Stomach (tissue), 19 donors: ENCODE results near the gene WDR1. TPM values are rescaled to one million over a fixed set of nuclear protein-coding genes. Genes with fewer than 3 reads are reported as not detected.
A peak's percentile ranks its signal among the peaks of the same experiment; 100 is the strongest.

Source experiments
- DNase-seq, 2 donors: peaks; one replicate each; pipeline versions ENCODE4 v3.0.0 to v3.0.0-alpha.2; 2013 to 2019
- H3K27ac ChIP-seq, 5 donors: fragments of 200-600 bp in 4 of 5; sonication (generic) in 4 of 5; one replicate each; pipeline ENCODE4 v1.5.1; 2013 to 2019; ENCODE audit warnings: mild to moderate bottlenecking in 1 of 5, moderate library complexity in 1 of 5
- H3K27me3 ChIP-seq, 3 donors: fragments of 200-600 bp; sonication (generic); one replicate each; pipeline ENCODE4 v1.5.1; 2017 to 2019; ENCODE audit warnings: mixed run types in 1 of 3
- H3K36me3 ChIP-seq, 4 donors: fragments of 200-600 bp; sonication (generic); 1 replicate in 3 of 4; 2 replicates in 1 of 4; pipeline ENCODE4 v1.5.1; 2016 to 2019
- H3K4me1 ChIP-seq, 4 donors: fragments of 200-600 bp; sonication (generic); one replicate each; pipeline ENCODE4 v1.5.1; 2016 to 2019
- H3K4me3 ChIP-seq, 4 donors: fragments of 200-600 bp; sonication (generic) in 3 of 4; one replicate each; pipeline ENCODE4 v1.5.1; 2016 to 2019; ENCODE audit warnings: mild to moderate bottlenecking in 1 of 4
- H3K9me3 ChIP-seq, 4 donors: fragments of 200-600 bp; sonication (generic); one replicate each; pipeline ENCODE4 v1.5.1; 2016 to 2019
- CTCF ChIP-seq, 7 experiments: fragments of 450-650 bp in 4 of 7; fragments of 200-600 bp in 3 of 7; sonication (generic) in 3 of 7; IDR thresholded peaks; one replicate each; pipeline ENCODE4 v1.5.1; 2016 to 2019; ENCODE audit warnings: antibody characterized with exemption in 7 of 7, control low read depth in 2 of 7, mild to moderate bottlenecking in 1 of 7
- EP300 ChIP-seq: sonication (generic); formaldehyde crosslinking; IDR thresholded peaks from one replicate; pipeline ENCODE4 v1.6.1; 2017; ENCODE audit warnings: antibody characterized with exemption
- POLR2A ChIP-seq, 4 donors: fragments of 450-650 bp; IDR thresholded peaks; one replicate each; pipeline ENCODE4 v1.6.1; 2016; ENCODE audit warnings: antibody characterized with exemption in 4 of 4, control low read depth in 2 of 4, mild to moderate bottlenecking in 1 of 4, moderate library complexity in 1 of 4
- POLR2AphosphoS5 ChIP-seq, 3 donors: sonication (generic); formaldehyde crosslinking; IDR thresholded peaks; one replicate each; pipeline ENCODE4 v1.6.1; 2016; ENCODE audit warnings: antibody characterized with exemption in 3 of 3
- WGBS, 5 donors: extraction: QIAGEN DNeasy Blood & Tissue Kit in 3 of 5; methylation state at CpG; one replicate each; pipeline versions ENCODE4 v1.1.5 to v1.1.7; 2013 to 2018; 5-methylcytosine and 5-hydroxymethylcytosine counted together
- intact Hi-C: fragments of 100-400 bp; cut with DNase I; formaldehyde crosslinking; loops from one replicate; pipeline ENCODE4 v1.15.1; 2023; ENCODE audit warnings: low total_unique reads
- long read RNA-seq, 10 donors: transcript quantifications; one replicate each; lab custom pipeline, GENCODE V29; 2026
- polyA plus RNA-seq, 3 donors: library from polyadenylated mRNA; stranded (reverse); fragments of 200-250 nt; gene quantifications; one replicate each; pipeline ENCODE4 v1.2.3, GENCODE V29; 2013
- total RNA-seq, 5 donors: library from RNA; depleted of rRNA; stranded (reverse); fragments of >200 nt; gene quantifications; one replicate each; pipeline versions ENCODE4 v1.1.0 to v1.2.3, GENCODE V29; 2014 to 2016
- donor health status: healthy with polysubstance abuse.
- donor health status: Bipolar disorder and iron deficiency.
- donor health status: healthy.

WDR1 gene
- total RNA-seq, result 100 to 1,000 TPM in 3 of 5 donors, 10 to 100 TPM in 2; 52.4 to 167 (median 104) TPM
- 100 to 1,000 TPM in 2 of 3 donors, 10 to 100 TPM in 1; 91.2 to 145 (median 115) TPM for polyA plus RNA-seq
- long read RNA-seq, donor 1, transcript WDR1-204 (15 exons, 3,054 nt), result major isoform, 10 of 19 reads
- long read RNA-seq, donor 1, partial matches to known transcripts, result 7 of 19 reads
- long read RNA-seq, donor 1, other reads (novel, unspliced or antisense), result 0 of 19 reads
- long read RNA-seq, donor 2, transcript WDR1-204 (15 exons, 3,054 nt), result major isoform, 19 of 22 reads
- long read RNA-seq, donor 2, partial matches to known transcripts, result 0 of 22 reads
- long read RNA-seq, donor 2, other reads (novel, unspliced or antisense), result 0 of 22 reads
- long read RNA-seq, donor 3, transcript WDR1-204 (15 exons, 3,054 nt), result major isoform, 11 of 12 reads
- long read RNA-seq, donor 3, partial matches to known transcripts, result 0 of 12 reads
- long read RNA-seq, donor 3, other reads (novel, unspliced or antisense), result 0 of 12 reads
- long read RNA-seq, donor 4, partial matches to known transcripts, result 0 of 2 reads
- long read RNA-seq, donor 4, other reads (novel, unspliced or antisense), result 0 of 2 reads
- long read RNA-seq, donor 5, transcript WDR1-204 (15 exons, 3,054 nt), result major isoform, 20 of 41 reads
- long read RNA-seq, donor 5, partial matches to known transcripts, result 14 of 41 reads
- long read RNA-seq, donor 5, other reads (novel, unspliced or antisense), result 0 of 41 reads
- long read RNA-seq, donor 6, result 0 reads
- long read RNA-seq, donor 7, transcript WDR1-204 (15 exons, 3,054 nt), result major isoform, 34 of 56 reads
- long read RNA-seq, donor 7, transcript WDR1-213 (2 exons, 559 nt), result minor isoform, 6 of 56 reads
- long read RNA-seq, donor 7, partial matches to known transcripts, result 14 of 56 reads
- long read RNA-seq, donor 7, other reads (novel, unspliced or antisense), result 0 of 56 reads
- long read RNA-seq, donor 8, transcript WDR1-204 (15 exons, 3,054 nt), result major isoform, 13 of 16 reads
- long read RNA-seq, donor 8, partial matches to known transcripts, result 0 of 16 reads
- long read RNA-seq, donor 8, other reads (novel, unspliced or antisense), result 0 of 16 reads
- long read RNA-seq, donor 9, transcript WDR1-204 (15 exons, 3,054 nt), result major isoform, 9 of 22 reads
- long read RNA-seq, donor 9, partial matches to known transcripts, result 12 of 22 reads
- long read RNA-seq, donor 9, other reads (novel, unspliced or antisense), result 0 of 22 reads
- long read RNA-seq, donor 10, transcript WDR1-204 (15 exons, 3,054 nt), result major isoform, 7 of 7 reads
- long read RNA-seq, donor 10, partial matches to known transcripts, result 0 of 7 reads
- long read RNA-seq, donor 10, other reads (novel, unspliced or antisense), result 0 of 7 reads

DNA sequence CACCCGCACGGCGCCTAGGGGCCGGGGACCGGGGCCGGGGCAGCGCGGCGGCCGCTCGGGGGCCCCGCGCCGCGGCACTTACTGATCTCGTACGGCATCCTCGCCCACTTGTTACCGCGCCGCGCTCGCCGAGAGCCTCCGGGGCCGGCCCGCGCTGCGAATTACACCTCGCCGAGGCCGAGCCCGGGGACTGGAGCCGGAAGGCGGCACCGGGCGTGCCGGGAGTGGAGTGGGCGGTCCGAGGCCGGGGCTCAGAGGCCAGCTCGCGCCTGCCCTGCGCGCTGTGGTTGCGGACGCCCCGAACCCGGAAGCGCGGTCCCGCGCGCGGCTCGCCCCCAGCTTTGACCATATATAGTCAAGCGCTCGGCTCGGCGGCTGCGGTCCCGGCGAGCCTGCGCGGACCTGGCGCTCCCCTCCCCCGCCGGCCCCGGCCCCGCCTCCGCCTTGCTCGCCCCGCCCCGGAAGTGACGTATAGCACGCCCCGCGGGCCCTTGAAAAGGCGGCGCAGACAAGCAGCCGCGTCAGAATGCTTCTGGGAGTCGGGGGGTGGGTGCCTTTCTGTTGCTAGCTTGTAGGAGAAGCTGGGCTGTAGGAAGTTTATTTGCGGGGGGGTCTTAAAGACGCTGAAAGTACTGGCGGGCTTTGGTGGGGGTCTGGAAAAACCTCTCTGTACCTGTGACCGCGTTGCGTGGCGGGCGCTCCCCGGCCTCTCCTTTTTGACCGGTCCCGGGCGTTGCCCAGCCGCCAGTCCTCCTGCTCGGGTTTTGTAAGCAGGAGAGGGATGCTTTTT, at the start of gene WDR1:
WDR1 (minus strand) TSS at position 231 of the 790 bp plus-strand sequence; CDS start at position 98, 133 bp downstream.
- peaks cover 23 to 64% (median 56%) of the 10 kb centered on the region in 4 donors for H3K4me1 ChIP-seq
- intact Hi-C loops, result no loop called here
- H3K9me3 ChIP-seq, result no peaks in the 10 kb centered on the region
- H3K4me3 ChIP-seq, result peak within 1 kb of the TSS; percentile 70 to 96 (median 94)
- no peak for TF ChIP-seq CTCF (IDR thresholded peaks at IDR 0.05)
- TF ChIP-seq POLR2AphosphoS5 (IDR thresholded peaks at IDR 0.05), result peak; percentile 90 to 99 (median 95)
- TF ChIP-seq EP300, result no peak
- TF ChIP-seq POLR2A (IDR thresholded peaks at IDR 0.05), result peak in 2 of 4 donors; percentile 90 to 97
- DNase-seq, result peak; percentile 97 to 99
- H3K27ac ChIP-seq, result peak within 1 kb of the TSS; percentile 94 to 99 (median 97)
- H3K36me3 ChIP-seq, result peaks cover 28 to 37% (median 34%) of the 10 kb centered on the region in 4 donors
- 0% methylated on average over 23 to 97 of the region's 97 CpGs for WGBS, 5 donors
- no peaks in the 10 kb centered on the region for H3K27me3 ChIP-seq

GRCh38 chr4:10164877-10165283, 48.3 kb upstream of the WDR1 start:
- Histone ChIP-seq H3K36me3 (no peaks in the 10 kb centered on the region), H3K9me3 (no peaks in the 10 kb centered on the region), H3K4me1 (peaks cover 0 to 24% (median 18%) of the 10 kb centered on the region in 4 donors), H3K27ac (no peak overlapping the region), H3K4me3 (no peak overlapping the region), H3K27me3 (no peaks in the 10 kb centered on the region)
- DNase-seq, result peak; percentile 37 to 62
- WGBS, 5 donors, result 31 to 38% (median 32%) methylated on average over 3 of the region's 3 CpGs
- TF ChIP-seq CTCF (IDR thresholded peaks at IDR 0.05), result peak in 5 of 7 experiments; percentile 17 to 59 (median 44)
- TF ChIP-seq EP300, result no peak
- intact Hi-C loops, result loop anchor here (10.0 kb wide), 1 partner anchor 380 kb away; no protein-coding TSS in a partner anchor

DNA sequence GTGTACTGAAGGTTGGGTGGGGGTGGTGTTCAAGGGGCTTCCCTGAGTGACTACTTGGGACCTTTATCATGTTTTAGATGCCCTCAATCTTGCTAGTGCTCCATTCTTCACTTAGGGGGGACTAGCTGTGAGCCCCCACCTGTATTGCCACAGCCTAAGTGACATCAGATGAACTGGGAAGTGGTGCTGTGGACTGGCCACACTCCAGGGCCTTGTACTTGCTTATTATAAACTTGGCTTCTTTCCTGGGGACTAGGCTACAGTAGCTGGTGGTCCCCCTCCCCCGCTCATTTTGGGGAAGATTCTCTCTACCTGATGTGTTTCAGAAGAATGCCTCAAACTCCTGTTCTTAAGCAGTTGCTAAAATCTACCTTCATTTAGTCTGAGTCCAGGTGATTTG, 46.7 kb upstream of the WDR1 start:
- TF ChIP-seq POLR2AphosphoS5 (IDR thresholded peaks at IDR 0.05) (no peak), POLR2A (IDR thresholded peaks at IDR 0.05) (no peak), CTCF (IDR thresholded peaks at IDR 0.05) (no peak), EP300 (no peak)
- intact Hi-C loops, result loop anchor here (10.0 kb wide), 1 partner anchor 382 kb away; no protein-coding TSS in a partner anchor
- 73 to 97% (median 90%) methylated on average over 1 of the region's 1 CpG for WGBS, 5 donors

More for the DNA sequence above, 46.7 kb upstream of the WDR1 start:
- H3K9me3 ChIP-seq, result no peaks in the 10 kb centered on the region
- H3K4me3 ChIP-seq, result no peak overlapping the region
- H3K36me3 ChIP-seq, result no peaks in the 10 kb centered on the region
- no peaks in the 10 kb centered on the region for H3K27me3 ChIP-seq
- no peak for DNase-seq
- H3K4me1 ChIP-seq, result peaks cover 5 to 28% (median 22%) of the 10 kb centered on the region in 4 donors
- no peak overlapping the region for H3K27ac ChIP-seq
